Left lung (tissue), 10 donors: ENCODE results near the gene KLHDC10. TPM values are rescaled to one million over a fixed set of nuclear protein-coding genes. Genes with fewer than 3 reads are reported as not detected.
"Not testable (repeated sequence)": the region's sequence is repeated elsewhere in the genome, so short reads cannot be mapped to it uniquely, and the experiment has no call there.

Experiments used
- ATAC-seq: fragments of 200-7000 bp; cut with Tn5 transposase; one replicate; pipeline ENCODE4 v1.9.1; 2020; ENCODE audit warnings: moderate library complexity
- DNase-seq, 4 donors: peaks; one replicate each; pipeline ENCODE4 v3.0.0-alpha.2; 2013 to 2020
- H3K27ac ChIP-seq, 2 donors: fragments of 200-600 bp; sonication (generic) in 1 of 2; one replicate each; pipeline versions ENCODE4 v1.5.0 to v1.8.0; 2020 to 2021
- H3K27me3 ChIP-seq, 2 donors: fragments of 200-600 bp; sonication (generic) in 1 of 2; one replicate each; pipeline versions ENCODE4 v1.5.0 to v1.8.0; 2020 to 2021
- H3K36me3 ChIP-seq, 2 donors: fragments of 200-600 bp; sonication (generic) in 1 of 2; one replicate each; pipeline versions ENCODE4 v1.5.0 to v1.8.0; 2020 to 2021
- H3K4me1 ChIP-seq, 2 donors: fragments of 200-600 bp; one replicate each; pipeline ENCODE4 v1.8.0; 2021
- H3K4me3 ChIP-seq, 2 donors: fragments of 200-600 bp; sonication (generic) in 1 of 2; one replicate each; pipeline versions ENCODE4 v1.5.0 to v1.8.0; 2020 to 2021; ENCODE audit warnings: mild to moderate bottlenecking in 1 of 2
- H3K9me3 ChIP-seq, 2 donors: fragments of 200-600 bp; sonication (generic) in 1 of 2; one replicate each; pipeline versions ENCODE4 v1.5.0 to v1.8.0; 2020 to 2021
- intact Hi-C, 2 donors: fragments of 100-400 bp; cut with DNase I; formaldehyde crosslinking; loops; one replicate each; pipeline versions ENCODE4 v1.11.2 to v1.14.2; 2022
- polyA plus RNA-seq, 6 donors: library from polyadenylated mRNA; unstranded; fragments of 120-200 nt; gene quantifications; one replicate each; pipeline ENCODE4 v1.2.1, GENCODE V29; 2013; ENCODE audit not compliant: insufficient read length in 6 of 6
- total RNA-seq, 2 donors: library from RNA; stranded (reverse); fragmentation: NEBNext Ultra II Directional; extraction: Animal tissue kit (Norgen Biotek cat#: 25700); gene quantifications; one replicate each; pipeline ENCODE4 v1.2.1, GENCODE V29; 2021
- TF ChIP-seq, protein P1 (sequence below), 2 donors: fragments of 200-600 bp; sonication (generic) in 1 of 2; IDR thresholded peaks; one replicate each; pipeline versions ENCODE4 v1.5.0 to v1.8.0; 2021; ENCODE audit warnings: antibody characterized with exemption in 2 of 2
- donor health status: DM: no; HTN: yes; CAD: no.
- donor health status: DM: no; HTN: no; CAD: no.

Gene KLHDC10
- total and polyA plus RNA-seq, 8 donors, result 33.3 to 39.7 (median 37.9) TPM

DNA sequence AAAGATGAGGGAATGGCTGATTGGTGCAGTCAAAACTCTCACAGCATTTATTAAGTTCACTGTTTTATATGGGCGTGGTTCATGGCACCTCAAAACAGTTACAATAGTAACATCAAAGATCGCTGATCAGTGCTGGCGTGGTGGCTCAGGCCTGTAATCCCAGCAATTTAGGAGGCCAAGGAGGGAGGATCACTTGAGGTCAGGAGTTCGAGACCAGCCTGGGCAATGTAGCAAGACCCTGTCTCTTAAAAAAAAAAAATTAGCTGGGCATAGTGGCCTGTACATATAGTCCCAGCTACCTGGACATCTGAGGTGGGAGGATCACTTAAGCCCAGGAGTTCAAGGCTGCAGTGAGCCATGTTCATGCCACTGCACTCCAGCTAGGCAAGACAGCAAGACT lies 48.5 kb downstream of the KLHDC10 start:
- Histone ChIP-seq H3K4me3 (no peak overlapping the region), H3K9me3 (no peaks in the 10 kb centered on the region), H3K27me3 (no peaks in the 10 kb centered on the region), H3K4me1 (no peaks in the 10 kb centered on the region), H3K36me3 (peaks cover 0 to 36% of the 10 kb centered on the region in 2 donors), H3K27ac (no peak overlapping the region)
- DNase-seq (no peak), ATAC-seq (no peak)
- TF ChIP-seq, protein P1, sequence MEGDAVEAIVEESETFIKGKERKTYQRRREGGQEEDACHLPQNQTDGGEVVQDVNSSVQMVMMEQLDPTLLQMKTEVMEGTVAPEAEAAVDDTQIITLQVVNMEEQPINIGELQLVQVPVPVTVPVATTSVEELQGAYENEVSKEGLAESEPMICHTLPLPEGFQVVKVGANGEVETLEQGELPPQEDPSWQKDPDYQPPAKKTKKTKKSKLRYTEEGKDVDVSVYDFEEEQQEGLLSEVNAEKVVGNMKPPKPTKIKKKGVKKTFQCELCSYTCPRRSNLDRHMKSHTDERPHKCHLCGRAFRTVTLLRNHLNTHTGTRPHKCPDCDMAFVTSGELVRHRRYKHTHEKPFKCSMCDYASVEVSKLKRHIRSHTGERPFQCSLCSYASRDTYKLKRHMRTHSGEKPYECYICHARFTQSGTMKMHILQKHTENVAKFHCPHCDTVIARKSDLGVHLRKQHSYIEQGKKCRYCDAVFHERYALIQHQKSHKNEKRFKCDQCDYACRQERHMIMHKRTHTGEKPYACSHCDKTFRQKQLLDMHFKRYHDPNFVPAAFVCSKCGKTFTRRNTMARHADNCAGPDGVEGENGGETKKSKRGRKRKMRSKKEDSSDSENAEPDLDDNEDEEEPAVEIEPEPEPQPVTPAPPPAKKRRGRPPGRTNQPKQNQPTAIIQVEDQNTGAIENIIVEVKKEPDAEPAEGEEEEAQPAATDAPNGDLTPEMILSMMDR (IDR thresholded peaks at IDR 0.05), result no peak
- intact Hi-C loops, result no loop called here

DNA sequence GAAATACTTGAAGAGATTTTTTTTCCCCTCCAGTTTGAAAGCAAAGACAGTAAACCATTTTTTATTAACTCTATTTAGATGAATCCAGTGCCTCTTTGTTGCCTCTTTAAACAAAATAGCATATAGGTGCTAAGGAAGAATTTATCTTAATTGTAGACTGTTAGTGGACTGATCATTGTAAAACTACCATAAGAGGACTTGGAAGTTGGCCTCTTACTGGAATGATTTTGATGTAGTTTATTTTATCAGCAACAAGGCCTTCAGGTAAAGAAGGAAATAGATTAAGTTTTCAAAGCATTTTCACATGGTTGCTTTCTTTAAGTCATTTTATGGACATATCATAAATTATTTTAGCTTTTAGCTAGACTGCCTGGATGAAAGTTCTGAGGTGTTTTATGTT lies 53.2 kb downstream of the KLHDC10 start:
- Histone ChIP-seq H3K9me3 (no peaks in the 10 kb centered on the region), H3K4me3 (no peak overlapping the region), H3K27me3 (no peaks in the 10 kb centered on the region), H3K4me1 (no peaks in the 10 kb centered on the region), H3K36me3 (peaks cover 0 to 78% of the 10 kb centered on the region in 2 donors), H3K27ac (no peak overlapping the region)
- TF ChIP-seq, protein P1 (IDR thresholded peaks at IDR 0.05), result no peak
- intact Hi-C loops, result no loop called here
- no peak for ATAC-seq
- DNase-seq, result no peak

DNA sequence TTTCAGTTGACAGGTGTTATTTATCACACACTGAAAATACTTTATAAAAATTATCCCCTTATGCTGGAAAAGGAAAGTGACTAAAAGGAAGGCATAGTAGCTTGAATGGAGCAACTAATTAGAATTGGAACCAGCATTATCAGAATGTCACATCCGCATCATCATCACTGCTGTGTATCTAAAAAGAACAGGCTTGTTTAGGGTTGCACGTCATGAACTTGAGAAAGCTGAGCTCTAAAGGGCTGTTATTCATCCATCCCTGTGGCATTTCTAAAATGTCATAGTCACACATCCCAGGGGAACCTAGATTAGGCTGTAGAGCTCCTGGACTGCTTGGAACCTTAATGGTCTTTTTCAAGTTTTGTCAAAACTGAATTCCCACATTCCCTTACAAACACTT lies 54.4 kb downstream of the KLHDC10 start:
- ATAC-seq, result no peak

DNA sequence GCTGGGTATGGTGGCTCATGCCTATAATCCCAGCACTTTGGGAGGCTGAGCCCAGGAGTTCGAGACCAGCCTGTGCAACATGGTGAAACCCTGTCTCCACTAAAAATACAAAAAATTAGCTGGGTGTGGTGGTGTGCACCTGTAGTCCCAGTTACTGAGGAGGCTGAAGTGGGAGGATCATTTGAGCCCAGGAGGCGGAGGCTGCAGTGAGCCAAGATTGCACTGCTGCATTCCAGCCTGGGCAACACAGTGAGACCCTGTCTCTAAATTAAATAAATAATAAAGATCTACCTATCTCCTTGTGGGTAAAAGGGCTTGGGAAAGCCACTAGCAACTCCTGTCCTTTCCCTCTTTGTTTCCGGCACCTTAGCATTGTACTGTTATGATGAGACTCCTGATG lies 56.5 kb downstream of the KLHDC10 start:
- H3K36me3 ChIP-seq, result peaks cover 0 to 92% of the 10 kb centered on the region in 2 donors
- ATAC-seq, DNase-seq, intact Hi-C loops, H3K4me1 ChIP-seq, H3K27me3 ChIP-seq, H3K27ac ChIP-seq, H3K4me3 ChIP-seq, H3K9me3 ChIP-seq: not testable (repeated sequence)

More for the DNA sequence above, 54.4 kb downstream of the KLHDC10 start:
- intact Hi-C loops, result no loop called here
- DNase-seq, result no peak
- TF ChIP-seq, protein P1 (IDR thresholded peaks at IDR 0.05), result no peak
- no peaks in the 10 kb centered on the region for H3K4me1 ChIP-seq
- H3K4me3 ChIP-seq, result no peak overlapping the region
- no peak overlapping the region for H3K27ac ChIP-seq
- no peaks in the 10 kb centered on the region for H3K27me3 ChIP-seq
- H3K9me3 ChIP-seq, result no peaks in the 10 kb centered on the region
- H3K36me3 ChIP-seq, result peaks cover 0 to 87% of the 10 kb centered on the region in 2 donors

DNA sequence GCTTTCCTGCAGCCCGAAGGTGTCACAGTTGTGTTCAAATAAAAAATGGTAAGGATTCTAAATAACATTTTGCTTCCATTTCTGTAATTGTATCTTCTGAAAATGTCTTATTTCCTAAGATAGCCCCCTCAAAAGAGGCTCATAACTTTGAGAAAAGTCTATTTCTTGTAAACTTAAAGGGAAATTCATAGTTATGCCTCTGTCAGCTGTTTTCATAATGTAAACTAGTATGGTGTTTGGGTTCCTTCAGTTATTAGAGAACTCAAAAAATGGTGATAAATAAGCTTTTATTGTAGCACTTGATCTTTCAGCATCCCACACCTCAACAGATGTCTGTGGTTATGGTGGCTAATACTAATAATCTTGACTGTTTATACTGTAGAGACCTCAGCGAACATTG lies 57.1 kb downstream of the KLHDC10 start:
- ATAC-seq, result no peak
- intact Hi-C loops, result no loop called here
- Histone ChIP-seq H3K36me3 (peaks cover 0 to 92% of the 10 kb centered on the region in 2 donors), H3K27ac (no peak overlapping the region), H3K4me3 (no peak overlapping the region), H3K9me3 (no peaks in the 10 kb centered on the region), H3K27me3 (no peaks in the 10 kb centered on the region), H3K4me1 (no peaks in the 10 kb centered on the region)
- no peak for DNase-seq
- TF ChIP-seq, protein P1 (IDR thresholded peaks at IDR 0.05), result no peak

DNA sequence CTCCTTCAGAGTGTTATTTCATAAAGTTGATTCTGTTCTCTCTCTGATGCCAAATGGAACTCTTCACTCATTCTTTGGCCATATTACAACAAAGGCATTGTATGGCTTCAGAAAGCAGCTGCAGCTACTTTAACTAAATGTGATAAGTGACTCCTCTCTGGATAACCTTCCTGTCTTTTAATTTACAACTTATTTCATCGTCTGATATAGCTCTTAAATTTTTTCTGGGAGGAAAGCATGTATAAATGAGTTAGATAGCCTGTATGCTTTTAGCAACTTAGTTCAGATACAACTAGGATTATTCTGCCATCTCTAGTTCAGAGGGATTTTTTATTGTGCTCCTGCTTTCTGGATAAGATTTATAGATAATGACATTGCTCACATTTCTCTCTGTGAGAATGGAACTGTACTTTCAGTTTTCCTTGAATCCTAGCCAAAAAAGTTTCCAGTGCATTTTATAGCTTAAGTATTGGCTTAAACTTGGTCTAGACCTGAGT lies 57.5 kb downstream of the KLHDC10 start:
- Histone ChIP-seq H3K9me3 (no peaks in the 10 kb centered on the region), H3K4me1 (no peaks in the 10 kb centered on the region), H3K27ac (no peak overlapping the region), H3K36me3 (peaks cover 0 to 92% of the 10 kb centered on the region in 2 donors), H3K4me3 (no peak overlapping the region), H3K27me3 (no peaks in the 10 kb centered on the region)
- TF ChIP-seq, protein P1 (IDR thresholded peaks at IDR 0.05), result no peak
- intact Hi-C loops, result no loop called here
- no peak for ATAC-seq
- DNase-seq, result peak in 2 of 4 donors; percentile 37 to 44
